Smooth muscle cell (in vitro differentiated cells): ENCODE measurements around the gene ELAVL1. TPM values are rescaled to one million over a fixed set of nuclear protein-coding genes. Genes with fewer than 3 reads are reported as not detected.

Source experiments
- DNase-seq: peaks from one replicate; lab custom pipeline; 2025; ENCODE audit not compliant: unreplicated experiment; lab: John Stamatoyannopoulos, UW
- H2AFZ ChIP-seq: fragments of 200-600 bp; sonication (generic); 2 replicates; pipeline ENCODE4 v1.6.0; 2016; ENCODE audit warnings: antibody characterized with exemption, low read depth, mild to moderate bottlenecking
- H3F3A ChIP-seq: fragments of 200-600 bp; sonication (generic); 2 replicates; pipeline ENCODE4 v1.6.0; 2017; ENCODE audit warnings: antibody characterized with exemption, low read depth
- H3K27ac ChIP-seq: fragments of 200-600 bp; sonication (generic); 2 replicates; pipeline ENCODE4 v1.5.1; 2016; ENCODE audit warnings: low read depth, mild to moderate bottlenecking
- H3K27me3 ChIP-seq: fragments of 200-600 bp; sonication (generic); 2 replicates; pipeline ENCODE4 v1.6.1; 2016; ENCODE audit warnings: low read depth, mild to moderate bottlenecking
- H3K36me3 ChIP-seq: fragments of 200-600 bp; sonication (generic); 2 replicates; pipeline ENCODE4 v1.5.1; 2016; ENCODE audit warnings: low read depth
- H3K4me1 ChIP-seq: fragments of 200-600 bp; sonication (generic); 2 replicates; pipeline ENCODE4 v1.5.1; 2016; ENCODE audit warnings: low read depth
- H3K4me2 ChIP-seq: fragments of 200-600 bp; sonication (generic); 2 replicates; pipeline ENCODE4 v1.6.0; 2016; ENCODE audit warnings: mild to moderate bottlenecking
- H3K4me3 ChIP-seq: fragments of 200-600 bp; sonication (generic); 2 replicates; pipeline ENCODE4 v1.5.1; 2016; ENCODE audit warnings: mild to moderate bottlenecking
- H3K79me2 ChIP-seq: fragments of 200-600 bp; sonication (generic); 2 replicates; pipeline ENCODE4 v1.6.0; 2016; ENCODE audit warnings: low read depth, mild to moderate bottlenecking
- H3K9ac ChIP-seq: fragments of 200-600 bp; sonication (generic); 2 replicates; pipeline ENCODE4 v1.6.0; 2016; ENCODE audit warnings: low read depth
- H3K9me3 ChIP-seq: fragments of 200-600 bp; sonication (generic); replicated peaks from 2 replicates; pipeline ENCODE4 v1.5.1; 2016; ENCODE audit warnings: low read depth
- H4K20me1 ChIP-seq: fragments of 200-600 bp; sonication (generic); 2 replicates; pipeline ENCODE4 v1.6.0; 2016; ENCODE audit warnings: low read depth
- WGBS: methylation state at CpG from one replicate; pipeline ENCODE4 v1.1.7; 2016; ENCODE audit warnings: low lambda C conversion rate; 5-methylcytosine and 5-hydroxymethylcytosine counted together
- polyA plus RNA-seq: library from polyadenylated mRNA; unstranded; fragments of >200 nt; fragmentation: Nextera tagmentation; extraction: Ambion mirVana; gene quantifications from 2 replicates; pipeline ENCODE4 v1.2.1, GENCODE V29; 2016
- total RNA-seq: library from RNA; depleted of rRNA; stranded (reverse); fragments of >200 nt; gene quantifications from 2 replicates; pipeline ENCODE4 v1.2.3, GENCODE V29; 2014
- TF ChIP-seq, protein P1 (sequence below): fragments of 200-600 bp; sonication (generic); IDR thresholded peaks from 2 replicates; pipeline ENCODE4 v1.5.1; 2017; ENCODE audit warnings: borderline replicate concordance, mild to moderate bottlenecking, antibody characterized with exemption; ENCODE audit not compliant: insufficient read depth, poor library complexity, severe bottlenecking

The ELAVL1 gene
- total and polyA plus RNA-seq, 2 experiments from 2014 or later = 47.9 to 90.7 TPM

DNA sequence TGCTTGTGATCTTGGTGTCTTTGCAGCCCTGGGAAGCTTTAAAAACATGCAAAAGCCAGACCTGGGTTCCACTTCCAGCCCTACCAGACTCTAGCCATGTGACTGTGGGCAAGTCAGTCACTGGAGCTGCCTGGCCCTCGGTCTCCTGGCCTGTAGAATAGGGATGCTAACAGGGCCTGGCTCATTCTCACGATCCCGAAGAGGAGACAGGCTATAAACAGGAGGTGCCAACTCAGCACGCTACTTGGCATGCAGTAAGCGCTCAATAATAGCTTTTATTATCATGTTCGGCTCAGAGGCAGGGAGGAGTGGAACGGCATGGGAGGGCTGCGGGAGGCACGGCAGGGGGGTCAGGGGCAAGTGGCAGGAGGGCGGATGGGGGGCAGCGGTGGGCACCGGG, 81.2 kb downstream of the ELAVL1 start:
- H4K20me1 ChIP-seq = peaks cover 10% of the 10 kb centered on the region
- H3K27me3 ChIP-seq = no peaks in the 10 kb centered on the region
- no peaks in the 10 kb centered on the region for H3K79me2 ChIP-seq
- no peak overlapping the region for H2AFZ ChIP-seq
- WGBS = 90% methylated on average over 10 of the region's 12 CpGs
- H3K36me3 ChIP-seq = no peaks in the 10 kb centered on the region
- no peak overlapping the region for H3K27ac ChIP-seq
- H3F3A ChIP-seq = no peaks in the 10 kb centered on the region
- no peak overlapping the region for H3K4me2 ChIP-seq
- no peak for DNase-seq
- no peak overlapping the region for H3K4me3 ChIP-seq
- no peak overlapping the region for H3K9ac ChIP-seq
- no peaks in the 10 kb centered on the region for H3K4me1 ChIP-seq
- no peaks in the 10 kb centered on the region for H3K9me3 ChIP-seq
- TF ChIP-seq, protein P1, sequence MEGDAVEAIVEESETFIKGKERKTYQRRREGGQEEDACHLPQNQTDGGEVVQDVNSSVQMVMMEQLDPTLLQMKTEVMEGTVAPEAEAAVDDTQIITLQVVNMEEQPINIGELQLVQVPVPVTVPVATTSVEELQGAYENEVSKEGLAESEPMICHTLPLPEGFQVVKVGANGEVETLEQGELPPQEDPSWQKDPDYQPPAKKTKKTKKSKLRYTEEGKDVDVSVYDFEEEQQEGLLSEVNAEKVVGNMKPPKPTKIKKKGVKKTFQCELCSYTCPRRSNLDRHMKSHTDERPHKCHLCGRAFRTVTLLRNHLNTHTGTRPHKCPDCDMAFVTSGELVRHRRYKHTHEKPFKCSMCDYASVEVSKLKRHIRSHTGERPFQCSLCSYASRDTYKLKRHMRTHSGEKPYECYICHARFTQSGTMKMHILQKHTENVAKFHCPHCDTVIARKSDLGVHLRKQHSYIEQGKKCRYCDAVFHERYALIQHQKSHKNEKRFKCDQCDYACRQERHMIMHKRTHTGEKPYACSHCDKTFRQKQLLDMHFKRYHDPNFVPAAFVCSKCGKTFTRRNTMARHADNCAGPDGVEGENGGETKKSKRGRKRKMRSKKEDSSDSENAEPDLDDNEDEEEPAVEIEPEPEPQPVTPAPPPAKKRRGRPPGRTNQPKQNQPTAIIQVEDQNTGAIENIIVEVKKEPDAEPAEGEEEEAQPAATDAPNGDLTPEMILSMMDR = no peak

DNA sequence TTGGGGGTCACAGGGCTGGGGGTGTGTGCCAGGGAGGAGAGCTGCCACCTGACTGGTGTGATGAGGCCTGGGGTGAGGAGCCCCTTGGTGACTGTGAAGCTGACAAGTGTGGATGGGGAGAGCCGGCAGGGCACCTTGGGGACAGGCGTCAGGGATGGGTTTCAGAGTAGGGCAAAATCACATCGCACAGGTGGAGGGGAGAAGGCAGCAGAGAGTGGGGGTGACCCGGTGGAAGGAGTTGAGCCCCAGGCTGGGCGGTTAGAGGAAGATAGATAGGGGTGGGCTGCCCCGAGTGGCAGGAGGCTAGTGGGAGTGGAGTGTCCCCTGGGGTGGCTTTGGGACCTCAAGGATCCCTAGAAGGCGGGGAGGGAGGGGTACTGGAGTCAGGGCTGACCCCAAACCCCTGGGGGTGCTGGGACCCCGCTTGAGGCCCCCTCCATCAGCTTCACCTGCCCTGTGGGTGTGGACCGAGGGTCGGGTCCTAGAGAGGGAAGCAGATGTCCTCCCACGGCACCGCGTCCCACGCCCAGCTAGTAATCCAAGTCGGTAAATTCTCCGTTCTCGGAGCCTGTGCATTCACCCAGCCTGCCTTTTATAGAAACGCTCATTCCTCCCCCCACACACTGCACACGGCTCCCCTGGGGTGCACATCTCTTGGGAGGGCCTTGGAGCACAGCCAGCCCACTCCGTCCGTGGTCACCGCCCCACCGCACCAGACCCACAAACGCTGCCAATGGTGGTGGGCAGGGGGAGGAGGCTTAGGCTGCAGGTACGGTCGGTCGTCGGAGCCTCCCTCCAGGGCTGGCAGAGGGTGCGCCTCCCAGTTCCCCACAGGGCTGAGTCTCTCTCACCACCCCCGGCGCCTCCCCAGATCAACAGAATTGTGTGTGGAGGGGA, 81.9 kb downstream of the ELAVL1 start:
- Histone ChIP-seq H3K4me2 (no peak overlapping the region), H3K79me2 (no peaks in the 10 kb centered on the region), H3K4me3 (no peak overlapping the region), H3K27me3 (no peaks in the 10 kb centered on the region), H3K36me3 (no peaks in the 10 kb centered on the region), H3K9me3 (no peaks in the 10 kb centered on the region), H3K27ac (no peak overlapping the region), H3K9ac (no peak overlapping the region), H3F3A (peaks cover 5% of the 10 kb centered on the region), H4K20me1 (peaks cover 10% of the 10 kb centered on the region), H2AFZ (no peak overlapping the region), H3K4me1 (no peaks in the 10 kb centered on the region)
- TF ChIP-seq, protein P1 = no peak
- WGBS = 89% methylated on average over 28 of the region's 31 CpGs
- DNase-seq = no peak

DNA sequence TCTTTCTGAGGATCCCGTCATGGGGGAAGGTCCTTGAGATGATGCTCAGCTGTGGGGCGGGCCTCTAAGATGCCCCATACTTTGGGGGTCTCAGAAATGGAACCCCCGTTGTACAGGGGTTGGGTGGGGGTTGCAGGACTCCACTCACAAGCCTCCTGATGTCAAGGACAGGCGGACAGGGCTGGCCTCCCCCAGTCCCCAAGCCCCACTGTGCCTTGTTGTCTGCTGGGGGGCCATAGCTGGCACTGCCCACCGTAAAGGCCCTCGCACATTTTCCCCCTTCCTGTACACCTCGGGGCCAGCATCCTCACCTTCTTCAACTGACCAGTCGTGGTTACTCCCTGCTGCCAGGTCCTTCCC, 82.6 kb downstream of the ELAVL1 start:
- Histone ChIP-seq H3K9me3 (no peaks in the 10 kb centered on the region), H3K4me1 (no peaks in the 10 kb centered on the region), H2AFZ (no peak overlapping the region), H3K27me3 (no peaks in the 10 kb centered on the region), H3K4me3 (no peak overlapping the region), H3K36me3 (no peaks in the 10 kb centered on the region), H3K79me2 (no peaks in the 10 kb centered on the region), H3K9ac (no peak overlapping the region), H3K27ac (no peak overlapping the region), H3F3A (peaks cover 7% of the 10 kb centered on the region), H3K4me2 (no peak overlapping the region), H4K20me1 (peaks cover 10% of the 10 kb centered on the region)
- WGBS = 92% methylated on average over 8 of the region's 8 CpGs
- DNase-seq = no peak
- TF ChIP-seq, protein P1 = no peak
